COLO829 (cell line): ENCODE measurements around the gene CUL7.
"Not testable (repeated sequence)": the region's sequence is repeated elsewhere in the genome, so short reads cannot be mapped to it uniquely, and the experiment has no call there.

Experiments
- DNase-seq: peaks from one replicate; pipeline ENCODE4 v3.0.0; 2012; ENCODE audit warnings: low spot score

CUL7 gene

GRCh38 chr6:43045371-43045930, 8.2 kb downstream of the CUL7 start:
- DNase-seq = no peak

GRCh38 chr6:43043310-43043709, 10.3 kb downstream of the CUL7 start:
- no peak for DNase-seq

- not testable (repeated sequence) for DNase-seq
Measured at GRCh38 chr6:43041475-43041874, 12.2 kb downstream of the CUL7 start.

GRCh38 chr6:43040542-43041257, 13.0 kb downstream of the CUL7 start:
- no peak for DNase-seq

- no peak for DNase-seq
Measured at GRCh38 chr6:43038727-43039126, 14.9 kb downstream of the CUL7 start.

- DNase-seq = no peak
Measured at GRCh38 chr6:43037706-43038105, 15.9 kb downstream of the CUL7 start.

- no peak for DNase-seq
Measured at GRCh38 chr6:43037197-43037596, 16.5 kb downstream of the CUL7 start.

- no peak for DNase-seq
Measured at GRCh38 chr6:43036712-43037111, 16.9 kb downstream of the CUL7 start.

- no peak for DNase-seq
Measured at GRCh38 chr6:43035495-43036194, 18.0 kb downstream of the CUL7 start.

GRCh38 chr6:43034190-43034525, 19.5 kb downstream of the CUL7 start:
- DNase-seq = no peak

GRCh38 chr6:43033496-43034189, 20.0 kb downstream of the CUL7 start:
- DNase-seq = no peak

GRCh38 chr6:43032326-43032725, 21.3 kb downstream of the CUL7 start:
- DNase-seq = no peak

- no peak for DNase-seq
Measured at GRCh38 chr6:43029120-43029519, 24.5 kb downstream of the CUL7 start.

- no peak for DNase-seq
Measured at GRCh38 chr6:43026365-43026764, 27.3 kb downstream of the CUL7 start.

- no peak for DNase-seq
Measured at GRCh38 chr6:43024436-43024835, 29.2 kb downstream of the CUL7 start.

GRCh38 chr6:43021270-43022047, 32.2 kb downstream of the CUL7 start, which contains the start of gene RRP36:
Gene RRP36 (plus strand): TSS chr6:43021623. CDS start chr6:43021655, 32 bp downstream.
- DNase-seq = peak; percentile 86

GRCh38 chr6:43020847-43021246, 32.8 kb downstream of the CUL7 start:
- no peak for DNase-seq

- DNase-seq = no peak
Measured at GRCh38 chr6:43020052-43020705, 33.5 kb downstream of the CUL7 start.

GRCh38 chr6:43019152-43019551, 34.5 kb downstream of the CUL7 start:
- no peak for DNase-seq

- DNase-seq = no peak
Measured at GRCh38 chr6:43016943-43017334, 36.7 kb downstream of the CUL7 start.

GRCh38 chr6:43016176-43016942, 37.3 kb downstream of the CUL7 start:
- DNase-seq = no peak
